Erythroblast (primary cell): ENCODE measurements around the gene GPRC5D.
A peak's percentile ranks its signal among the peaks of the same experiment; 100 is the strongest.

Source experiments
- DNase-seq, 2 experiments: peaks; one replicate each; lab custom pipeline; 2025; lab: John Stamatoyannopoulos, UW
- GATA1 ChIP-seq: IDR thresholded peaks from 2 replicates; pipeline ENCODE4 v1.6.1; 2011; ENCODE audit warnings: low read depth, mild to moderate bottlenecking, control low read depth, low read length, moderate library complexity
- POLR2A ChIP-seq: IDR thresholded peaks from 2 replicates; pipeline ENCODE4 v1.6.1; 2011; ENCODE audit warnings: mild to moderate bottlenecking, low read length

Gene GPRC5D

DNA sequence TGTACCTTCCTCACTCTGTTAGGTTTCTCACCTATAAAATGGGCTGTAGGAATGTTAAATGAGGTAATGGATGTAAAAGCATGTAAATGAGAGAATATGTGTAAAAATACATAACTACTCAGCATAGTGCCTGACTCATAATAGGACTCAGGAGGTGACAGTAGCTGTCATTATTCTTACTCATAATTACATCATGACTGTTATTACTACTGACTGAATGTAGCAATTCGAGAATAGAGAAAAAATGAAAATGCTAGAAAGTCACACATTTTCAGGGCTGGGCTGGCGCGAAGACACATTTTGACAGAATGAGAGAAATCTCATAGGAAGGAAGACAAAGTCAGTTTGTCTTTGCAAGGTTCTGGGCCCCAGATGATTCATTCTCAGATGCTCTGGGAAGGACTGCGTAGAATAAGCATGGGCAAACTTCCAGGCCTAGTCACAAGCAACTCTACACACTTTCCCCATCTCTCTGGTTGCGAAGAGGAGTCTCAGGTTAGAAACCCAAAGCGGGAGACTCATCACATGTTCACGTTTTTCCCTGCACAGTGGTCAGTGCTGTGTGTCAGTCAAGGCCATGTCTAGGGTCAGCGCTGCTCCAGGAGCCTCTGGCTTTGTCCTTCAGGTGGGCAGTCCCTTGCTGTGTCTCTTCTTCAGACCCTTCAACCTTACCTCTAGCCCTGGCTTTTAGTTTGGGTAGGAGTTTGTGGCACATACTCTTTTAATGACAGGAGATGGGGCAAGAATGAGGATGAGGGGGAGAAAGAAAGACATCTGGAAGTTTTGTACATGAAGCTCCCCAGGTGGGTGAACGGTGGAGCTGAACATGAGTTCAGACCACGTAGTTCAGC lies 52.2 kb downstream of the GPRC5D start:
- peak in 1 of 2 experiments; percentile 53 for DNase-seq
- TF ChIP-seq POLR2A (no peak), GATA1 (no peak)

DNA sequence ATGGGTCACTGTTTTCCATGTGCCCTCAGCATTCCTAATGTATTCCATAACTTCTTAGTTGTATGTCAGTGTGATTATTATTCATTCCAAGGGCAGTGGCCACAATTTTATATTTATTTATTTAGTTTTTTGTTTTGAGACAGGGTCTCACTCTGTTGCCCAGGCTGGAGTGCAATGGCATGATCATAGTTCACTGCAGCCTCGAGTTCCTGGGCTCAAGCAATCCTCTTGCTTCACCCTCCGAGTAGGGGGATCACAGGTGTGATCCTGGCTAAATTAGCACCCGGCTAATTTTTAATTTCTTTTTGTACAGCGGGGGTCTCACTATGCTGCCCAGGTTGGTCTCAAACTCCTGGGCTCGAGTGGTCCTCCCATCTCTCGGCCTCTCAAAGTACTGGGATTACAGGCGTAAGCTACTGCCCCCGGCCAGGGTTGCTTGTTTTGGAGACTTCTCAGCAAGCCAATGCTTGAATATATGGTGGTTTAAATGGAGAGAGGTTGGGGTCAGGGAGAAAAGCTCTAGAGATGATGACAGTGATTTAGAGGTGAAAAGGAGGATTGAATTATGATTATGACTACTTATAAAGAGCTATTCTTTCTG lies 53.0 kb downstream of the GPRC5D start:
- no peak for DNase-seq
- TF ChIP-seq GATA1 (no peak), POLR2A (no peak)

DNA sequence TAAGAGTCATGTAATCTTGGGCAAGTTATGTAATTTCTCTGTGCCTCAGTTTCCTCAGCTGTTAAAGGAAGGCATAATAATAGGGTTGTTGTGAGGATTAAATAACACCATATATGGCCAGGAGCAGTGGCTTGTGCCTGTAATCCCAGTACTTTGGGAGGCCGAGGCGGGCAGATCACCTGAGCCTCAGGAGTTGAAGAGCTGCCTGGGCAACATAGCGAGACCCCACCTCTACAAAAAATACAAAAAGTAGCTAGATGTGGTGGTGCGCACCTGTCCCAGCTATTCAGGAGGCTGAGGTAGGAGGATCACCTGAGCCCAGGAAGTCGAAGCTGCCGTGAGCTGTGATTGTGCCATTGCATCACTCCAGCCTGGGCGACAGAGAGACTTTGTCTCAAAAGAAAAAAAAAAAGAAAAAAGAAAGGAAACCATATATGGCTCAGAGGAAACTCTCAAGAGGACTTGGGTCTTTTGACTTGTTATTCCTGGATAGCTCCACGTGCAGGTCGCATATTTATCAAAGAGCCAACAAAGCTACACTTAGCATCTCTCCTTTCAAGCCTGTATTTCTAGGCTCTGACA lies 53.7 kb downstream of the GPRC5D start:
- TF ChIP-seq POLR2A, result no peak
- no peak for TF ChIP-seq GATA1
- DNase-seq, result no peak

DNA sequence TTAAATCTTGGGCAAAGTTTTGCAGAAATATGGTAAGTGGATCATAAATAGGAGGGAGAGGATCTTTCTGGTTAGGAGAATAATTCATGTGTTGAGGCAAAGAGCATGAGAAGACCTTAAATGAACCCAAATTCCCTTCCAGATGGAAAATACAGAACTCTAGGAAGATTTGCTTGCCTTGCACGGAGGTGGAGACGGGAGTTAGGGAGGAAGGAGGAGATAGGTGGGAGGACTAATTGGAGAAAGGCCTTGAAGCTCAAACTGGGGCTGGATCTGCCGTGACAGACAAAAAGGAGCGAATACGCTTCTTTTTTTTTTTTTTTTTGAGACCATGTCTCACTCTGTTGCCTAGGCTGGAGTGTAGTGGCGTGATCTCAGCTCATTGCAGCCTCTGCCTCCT lies 54.7 kb downstream of the GPRC5D start:
- no peak for DNase-seq
- TF ChIP-seq GATA1 (no peak), POLR2A (no peak)

DNA sequence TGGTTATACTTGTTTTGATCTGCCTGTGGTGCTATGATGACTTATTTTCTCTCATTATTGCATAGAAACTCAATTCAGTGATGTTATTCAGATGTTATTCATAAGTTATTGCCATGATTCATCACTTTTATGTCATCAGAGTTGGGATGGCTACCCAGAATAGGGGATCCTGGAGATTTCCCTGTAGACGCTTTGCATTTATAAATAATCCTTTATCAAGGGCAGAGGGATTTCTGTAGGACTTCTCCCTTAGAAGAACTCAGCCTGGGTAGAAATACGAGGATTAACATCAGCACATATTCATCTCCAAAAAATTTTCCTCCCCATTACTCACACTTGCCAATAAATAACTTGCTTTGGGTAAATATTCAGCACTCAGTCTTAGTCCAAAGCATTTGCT lies 55.7 kb downstream of the GPRC5D start:
- no peak for DNase-seq
- TF ChIP-seq POLR2A (no peak), GATA1 (no peak)

DNA sequence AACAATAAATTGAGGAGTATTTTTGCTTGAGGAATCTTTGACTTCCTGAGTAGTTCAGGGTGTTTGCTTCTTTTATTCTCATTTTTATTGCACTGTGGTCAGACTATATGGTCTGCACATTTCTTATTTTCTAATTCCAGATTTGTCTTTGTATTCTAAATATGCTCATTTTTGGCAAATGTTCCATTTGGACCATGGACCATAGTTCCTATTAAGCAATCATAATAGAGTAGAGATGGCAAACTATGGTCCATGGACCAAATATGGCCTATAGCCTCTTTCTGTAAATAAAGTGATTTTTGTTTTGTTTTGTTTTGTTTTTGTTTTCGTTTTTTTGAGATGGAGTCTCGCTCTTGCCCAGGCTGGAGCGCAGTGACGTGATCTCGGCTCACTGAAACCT lies 58.5 kb downstream of the GPRC5D start:
- no peak for DNase-seq
- TF ChIP-seq GATA1 (no peak), POLR2A (no peak)

DNA sequence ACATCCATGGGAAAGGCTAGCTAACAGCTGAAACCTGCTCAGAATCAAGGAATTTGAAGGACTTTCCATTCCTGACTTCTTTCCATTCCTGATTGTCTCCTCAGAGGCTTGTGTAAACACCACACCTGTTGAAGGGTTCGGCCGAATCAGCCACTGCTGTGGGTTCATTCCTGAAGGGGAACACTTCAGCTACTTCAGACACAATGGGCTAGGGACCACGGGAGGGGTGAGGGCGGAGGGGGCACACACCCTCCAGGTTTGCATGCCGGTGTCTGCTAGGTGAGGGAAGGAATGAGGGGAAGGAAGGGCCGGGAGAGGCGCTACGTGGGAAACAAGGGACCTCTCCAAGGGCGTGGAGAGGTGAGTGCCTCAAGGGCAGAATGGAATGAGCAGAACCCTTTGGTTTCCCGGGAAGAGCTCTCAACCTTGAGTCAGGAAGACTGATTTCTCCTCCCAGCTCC lies 59.3 kb downstream of the GPRC5D start:
- DNase-seq, result no peak

DNA sequence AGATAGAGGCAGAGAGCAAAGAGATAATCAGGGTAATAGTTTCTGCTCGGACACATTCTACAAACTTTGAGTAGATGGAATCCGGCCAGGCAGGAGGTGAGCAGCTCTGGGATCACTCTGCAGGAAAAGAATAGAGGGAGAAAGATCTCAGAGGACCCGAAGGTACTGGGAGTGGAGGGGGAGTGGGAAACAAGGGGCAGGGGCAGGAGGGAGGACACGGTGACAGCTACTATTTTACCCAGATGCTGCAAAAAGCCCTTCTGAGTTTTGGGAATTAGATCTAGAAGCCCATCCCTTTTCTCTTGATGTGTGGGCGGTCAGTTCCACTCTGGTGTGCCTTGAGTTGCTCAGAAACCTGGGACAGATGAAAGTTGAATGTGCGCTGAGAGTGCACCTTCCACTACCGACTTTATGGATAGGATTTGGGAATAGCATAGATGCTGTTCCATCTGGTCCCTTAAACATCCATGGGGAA lies 60.1 kb downstream of the GPRC5D start:
- no peak for TF ChIP-seq POLR2A
- no peak for TF ChIP-seq GATA1
- no peak for DNase-seq

More for the DNA sequence above, 59.3 kb downstream of the GPRC5D start:
- TF ChIP-seq POLR2A (no peak), GATA1 (no peak)

DNA sequence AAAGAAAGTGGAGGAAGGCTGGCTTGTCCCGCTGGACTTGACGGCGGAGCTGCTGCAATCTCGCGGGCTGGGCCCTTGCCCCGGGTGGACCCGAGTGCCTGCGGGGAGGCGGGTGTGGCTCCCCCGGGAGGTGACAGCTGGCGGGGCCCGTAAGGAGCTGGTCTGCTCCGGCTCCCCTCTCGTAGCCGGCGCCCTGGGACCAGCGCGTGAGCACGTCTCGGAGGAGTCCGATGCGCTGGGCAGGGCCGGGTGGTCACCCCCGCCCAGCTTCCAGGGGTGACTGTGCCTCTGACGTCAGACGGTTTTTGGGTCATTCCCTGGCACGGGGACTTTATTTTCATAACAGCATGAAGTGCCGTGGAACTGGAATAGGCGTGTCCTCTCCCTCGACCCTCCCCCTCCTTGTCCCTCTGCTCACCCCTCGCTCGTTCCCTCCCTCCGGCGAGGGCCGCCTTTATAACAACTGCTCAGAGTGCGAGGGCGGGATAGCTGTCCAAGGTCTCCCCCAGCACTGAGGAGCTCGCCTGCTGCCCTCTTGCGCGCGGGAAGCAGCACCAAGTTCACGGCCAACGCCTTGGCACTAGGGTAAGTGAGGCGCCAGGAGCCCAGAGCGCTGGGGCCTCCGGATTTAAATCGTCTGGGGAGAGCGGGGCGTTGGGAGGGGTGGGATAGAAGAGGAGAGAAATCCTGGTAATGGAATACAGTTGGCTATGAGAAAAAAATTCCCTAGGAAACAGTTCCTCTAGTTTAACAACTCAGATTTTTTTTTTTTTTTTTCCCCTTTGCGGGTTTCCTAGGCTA lies 60.7 kb downstream of the GPRC5D start, which contains the start of gene GPRC5A:
Gene GPRC5A (plus strand): TSS at position 483 of the 801 bp plus-strand sequence. CDS start 16,688 bp downstream, outside the sequence.
- TF ChIP-seq GATA1, result no peak
- TF ChIP-seq POLR2A, result no peak
- peak; percentile 43 to 59 for DNase-seq
